ENCODE measurements around the gene HSD17B8.

DNA sequence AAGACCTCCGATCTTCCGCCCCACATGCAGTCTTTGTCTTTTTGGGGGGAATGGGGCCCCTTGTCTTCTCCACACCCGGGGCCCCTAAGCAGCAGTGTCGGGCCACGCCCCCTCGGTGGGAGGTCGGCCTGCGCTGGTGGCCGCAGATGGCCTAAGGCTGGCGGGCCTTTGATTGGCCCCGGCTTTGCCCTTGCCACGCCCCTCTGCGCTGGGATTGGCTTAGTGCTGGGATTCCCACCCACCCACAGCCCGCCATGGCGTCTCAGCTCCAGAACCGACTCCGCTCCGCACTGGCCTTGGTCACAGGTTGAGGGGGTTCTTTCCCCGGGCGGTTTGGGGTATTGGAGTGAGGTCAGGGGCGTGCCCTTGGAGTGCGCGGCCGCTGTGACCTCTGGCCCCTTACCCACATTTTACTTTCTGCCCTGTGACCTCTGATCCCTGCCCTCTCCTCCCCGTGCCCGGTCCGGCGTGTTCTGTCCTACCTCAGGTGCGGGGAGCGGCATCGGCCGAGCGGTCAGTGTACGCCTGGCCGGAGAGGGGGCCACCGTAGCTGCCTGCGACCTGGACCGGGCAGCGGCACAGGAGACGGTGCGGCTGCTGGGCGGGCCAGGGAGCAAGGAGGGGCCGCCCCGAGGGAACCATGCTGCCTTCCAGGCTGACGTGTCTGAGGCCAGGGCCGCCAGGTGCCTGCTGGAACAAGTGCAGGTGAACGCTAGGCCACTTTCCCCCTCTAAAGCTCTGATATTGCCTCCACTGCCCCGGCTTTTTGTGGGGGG, at the start of gene HSD17B8:
- TF ChIP-seq RAD21 (IDR thresholded peaks at IDR 0.05; ENCODE audit: insufficient read depth, low read depth, low read length) (no peak), TARDBP (IDR thresholded peaks at IDR 0.05; ENCODE audit: borderline replicate concordance) (no peak), MTA3 (IDR thresholded peaks at IDR 0.05; ENCODE audit: borderline replicate concordance, low read length) (no peak), CREM (IDR thresholded peaks at IDR 0.05; ENCODE audit: low read depth) (0 out of 2 replicates have a peak, but pooled peaks have one; percentile 11), POLR2A (IDR thresholded peaks at IDR 0.05; ENCODE audit: low read depth, low read length) (peak; percentile 77), CTCF (IDR thresholded peaks at IDR 0.05 in 2 of 3, conservative IDR thresholded peaks at IDR 0.05 in 1 of 3; ENCODE audit: control insufficient read depth in 2 of 3, extremely low read depth in 1 of 3, insufficient read depth in 1 of 3, low read depth in 3 of 3, low read length in 3 of 3) (no peak), POLR2AphosphoS5 (IDR thresholded peaks at IDR 0.05; ENCODE audit: low read length) (peak; percentile 59; the same call in 1 of the 2 replicates)
- TF ChIP-seq, protein P1, sequence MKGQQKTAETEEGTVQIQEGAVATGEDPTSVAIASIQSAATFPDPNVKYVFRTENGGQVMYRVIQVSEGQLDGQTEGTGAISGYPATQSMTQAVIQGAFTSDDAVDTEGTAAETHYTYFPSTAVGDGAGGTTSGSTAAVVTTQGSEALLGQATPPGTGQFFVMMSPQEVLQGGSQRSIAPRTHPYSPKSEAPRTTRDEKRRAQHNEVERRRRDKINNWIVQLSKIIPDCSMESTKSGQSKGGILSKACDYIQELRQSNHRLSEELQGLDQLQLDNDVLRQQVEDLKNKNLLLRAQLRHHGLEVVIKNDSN (IDR thresholded peaks at IDR 0.05; ENCODE audit: borderline replicate concordance, extremely low read length, insufficient read depth, low read depth, low read length), result no peak
- TF ChIP-seq, protein P2, sequence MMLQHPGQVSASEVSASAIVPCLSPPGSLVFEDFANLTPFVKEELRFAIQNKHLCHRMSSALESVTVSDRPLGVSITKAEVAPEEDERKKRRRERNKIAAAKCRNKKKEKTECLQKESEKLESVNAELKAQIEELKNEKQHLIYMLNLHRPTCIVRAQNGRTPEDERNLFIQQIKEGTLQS (IDR thresholded peaks at IDR 0.05; ENCODE audit: borderline replicate concordance, extremely low read depth, low read depth, low read length), result no peak
